HG03196 (cell line): ENCODE measurements around the gene IGSF1.
"Not testable (repeated sequence)": the region's sequence is repeated elsewhere in the genome, so short reads cannot be mapped to it uniquely, and the experiment has no call there.

ENCODE experiments used
- ATAC-seq: cut with Tn5 transposase; IDR thresholded peaks from one replicate; pipeline ENCODE4 v1.9.1; 2021; ENCODE audit not compliant: unreplicated experiment

The IGSF1 gene

DNA sequence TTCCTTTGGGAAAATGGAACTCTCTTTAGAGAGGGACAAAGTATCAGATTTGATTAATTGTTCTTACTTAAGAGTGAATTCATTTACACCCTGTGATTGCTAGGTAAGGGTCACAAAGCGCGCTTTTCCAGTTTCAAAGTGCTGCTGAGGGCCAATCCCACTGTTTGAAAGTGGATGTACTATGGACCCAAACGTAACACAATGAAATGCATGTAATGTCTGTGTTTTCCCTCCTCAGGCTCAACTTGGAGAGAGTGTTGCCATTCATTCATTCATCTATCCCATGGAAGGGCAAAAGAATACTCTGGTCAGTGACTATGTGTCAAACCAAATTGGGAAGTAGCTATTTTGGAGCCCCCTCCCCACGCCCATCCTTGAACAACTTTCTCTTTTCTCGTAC lies 16.1 kb downstream of the IGSF1 start:
- no peak for ATAC-seq

DNA sequence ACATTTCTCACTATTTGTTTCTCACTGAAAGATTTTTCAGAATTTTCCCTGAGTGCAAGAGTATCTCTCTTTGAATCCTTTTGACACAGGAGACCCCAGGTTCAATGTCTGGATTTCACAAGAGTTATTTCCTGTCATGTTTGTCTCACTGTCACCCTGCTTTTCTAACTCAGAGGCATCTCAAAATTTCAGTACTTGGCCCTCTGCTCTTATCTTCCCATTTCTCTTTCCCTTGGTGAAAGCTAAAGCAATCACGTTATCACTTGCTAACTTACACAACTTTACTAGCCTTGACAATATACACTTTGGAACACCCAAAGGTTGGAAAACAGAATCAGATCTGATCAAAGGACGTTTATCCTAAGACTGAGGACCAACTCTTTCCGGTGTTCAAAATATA lies 17.3 kb downstream of the IGSF1 start:
- no peak for ATAC-seq

DNA sequence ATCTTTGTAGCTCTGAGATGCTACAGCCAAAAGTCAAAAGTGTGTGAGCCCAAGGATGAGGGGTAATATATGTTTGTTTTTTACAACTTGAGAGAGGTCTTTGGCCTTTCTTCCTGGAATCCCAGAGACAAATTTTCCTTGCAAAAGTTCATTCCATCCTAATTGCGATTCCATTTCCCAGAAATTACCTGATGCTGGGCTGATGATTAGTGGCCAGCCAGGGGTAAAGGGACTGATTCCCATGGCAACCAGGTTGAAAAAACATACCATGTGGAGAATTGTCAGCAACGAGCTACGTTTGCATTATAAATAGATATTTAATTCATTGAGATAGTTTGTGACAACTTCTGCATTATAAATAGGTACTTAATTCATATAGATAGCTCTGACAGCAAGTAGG lies 17.8 kb downstream of the IGSF1 start:
- no peak for ATAC-seq

DNA sequence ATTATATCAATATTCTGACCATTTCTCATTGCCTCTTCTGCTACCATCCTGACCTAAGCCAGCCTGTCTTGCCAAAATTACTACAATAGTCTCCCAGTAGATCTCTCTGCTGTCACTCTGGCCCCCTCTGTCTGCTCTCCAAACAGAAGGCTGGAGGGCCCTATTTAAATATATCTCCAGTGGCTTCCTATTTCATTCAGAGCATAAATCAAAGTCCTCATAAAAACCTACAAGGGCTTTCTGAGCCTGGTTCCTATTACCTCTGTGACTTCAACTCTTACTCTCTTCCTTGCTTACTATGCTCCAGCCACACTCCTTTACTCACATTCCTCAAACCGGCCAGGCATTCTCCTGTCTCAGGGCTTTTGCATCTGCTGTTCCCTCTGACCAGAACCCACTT lies 19.0 kb downstream of the IGSF1 start:
- no peak for ATAC-seq

DNA sequence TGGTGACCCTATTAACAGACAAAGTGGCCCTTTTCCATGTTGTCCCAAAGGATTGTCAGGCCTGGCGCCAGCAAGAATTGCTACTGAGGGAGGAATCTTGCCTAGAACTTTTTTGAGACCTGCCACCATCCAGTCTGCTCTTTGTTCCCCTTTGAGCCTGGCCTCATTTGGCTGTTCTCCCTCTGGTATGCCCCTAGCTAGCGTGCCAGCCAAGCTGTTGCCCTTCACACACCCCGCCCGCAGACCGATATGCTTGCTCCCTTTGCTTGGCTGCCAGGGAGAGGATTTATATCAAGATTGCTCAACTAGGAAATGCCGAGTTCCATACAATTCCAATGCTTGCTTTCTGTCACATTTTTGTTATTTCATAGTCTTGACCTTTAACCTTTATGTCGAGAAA lies 24.4 kb downstream of the IGSF1 start:
- no peak for ATAC-seq

DNA sequence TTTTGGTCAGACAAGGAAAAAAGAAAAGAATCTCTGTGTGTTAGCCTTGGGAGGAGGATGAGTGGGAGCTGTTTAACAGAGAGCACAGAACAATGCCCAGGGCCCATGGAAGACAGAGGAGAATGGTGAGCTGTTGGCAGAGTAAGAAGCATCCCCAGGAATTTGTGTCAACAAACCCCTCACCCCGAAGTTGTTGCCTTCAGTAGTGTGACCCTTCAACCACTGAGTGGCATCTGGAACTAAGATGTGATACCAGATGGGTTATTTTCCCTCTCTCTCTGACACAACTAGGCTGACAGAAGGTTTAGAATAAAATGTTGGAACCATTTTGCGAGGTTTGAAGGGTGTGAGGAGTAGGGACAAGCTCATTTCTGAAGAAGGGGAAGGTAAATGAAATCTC lies 25.1 kb downstream of the IGSF1 start:
- ATAC-seq, result no peak

DNA sequence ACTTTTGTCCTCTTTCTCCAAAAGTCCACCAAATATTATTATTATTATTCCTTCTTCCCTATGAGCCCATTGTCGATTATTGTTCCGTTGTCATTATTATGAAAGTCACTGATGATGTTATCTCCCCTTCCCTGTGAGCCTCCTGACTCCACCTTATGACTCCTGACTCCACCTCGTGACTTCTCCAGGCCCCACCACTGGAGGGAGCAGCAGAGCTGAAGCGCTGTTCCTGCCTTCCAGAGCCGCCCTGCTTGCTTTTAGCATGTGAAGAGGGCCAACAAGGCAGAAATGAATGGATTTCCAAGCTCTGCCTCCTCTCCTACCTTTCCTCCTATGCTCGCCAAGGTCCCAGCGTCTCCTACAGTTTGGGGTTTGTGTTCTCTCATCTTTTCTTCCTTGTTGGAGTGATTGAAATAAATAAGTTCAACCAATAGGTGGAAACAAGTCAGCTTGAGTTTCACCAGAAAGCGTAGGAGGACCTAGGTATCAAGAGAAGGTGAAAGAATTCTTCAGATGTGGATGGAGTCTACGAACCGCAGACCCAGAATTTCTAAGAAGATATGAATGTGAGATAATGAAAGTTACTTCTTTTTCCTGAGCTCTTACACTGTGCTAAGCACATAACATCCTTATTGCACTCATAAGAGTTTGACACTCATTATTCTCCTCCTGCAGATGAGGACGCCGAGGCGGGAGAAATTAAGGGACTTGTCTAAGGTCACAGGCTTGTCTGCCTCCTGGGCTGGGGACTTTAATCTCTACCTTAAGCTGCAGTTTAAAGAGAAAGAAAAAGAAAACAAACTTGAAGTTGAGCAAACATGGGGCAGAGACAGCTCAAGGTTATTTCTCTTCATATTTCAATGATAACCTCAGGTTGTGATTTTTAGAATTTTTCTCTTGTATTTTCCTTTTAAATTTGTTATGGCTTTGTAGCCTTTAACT lies 26.1 kb downstream of the IGSF1 start:
- ATAC-seq, result no peak

DNA sequence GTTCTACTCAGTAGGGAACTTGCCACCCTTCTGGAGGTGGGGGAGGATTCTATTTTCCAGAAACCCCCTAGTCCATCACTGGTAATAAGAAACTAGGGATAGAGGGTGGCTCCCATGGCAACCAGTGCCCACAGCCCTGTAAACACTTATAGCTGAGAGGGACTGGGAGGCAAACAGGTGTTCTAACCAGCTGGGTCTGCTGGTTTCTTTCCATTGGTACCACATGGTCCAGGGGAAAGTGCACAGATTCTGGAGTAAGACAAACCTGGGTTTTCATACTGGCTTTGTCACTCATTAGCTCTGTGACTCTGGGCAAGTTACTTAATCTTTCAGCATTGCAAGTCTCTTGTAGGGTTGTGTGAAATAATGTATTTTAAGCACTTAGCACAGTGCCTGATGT lies 26.9 kb downstream of the IGSF1 start:
- no peak for ATAC-seq

DNA sequence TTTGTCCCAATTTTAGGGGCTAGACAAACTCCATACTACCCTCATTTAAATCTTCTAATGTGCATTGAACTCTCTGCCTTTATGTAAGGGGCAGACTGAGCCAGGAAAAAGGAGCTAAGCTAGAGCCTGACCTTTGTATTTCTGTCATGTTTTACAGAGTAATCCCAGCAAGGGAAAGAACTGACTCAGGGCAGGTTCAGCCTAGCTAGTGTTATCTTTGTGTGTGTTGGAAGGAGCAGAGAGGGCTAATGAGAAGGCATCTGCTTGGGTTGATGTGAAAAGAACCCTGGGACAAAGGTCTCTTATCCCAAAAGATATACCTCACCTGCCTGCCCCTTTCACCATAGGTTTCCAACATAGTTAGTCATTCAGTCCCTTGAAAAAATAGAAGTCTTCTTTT lies 31.7 kb downstream of the IGSF1 start:
- ATAC-seq, result no peak

- not testable (repeated sequence) for ATAC-seq
These were observed 37.9 kb downstream of the IGSF1 start for GRCh38 chrX:131250984-131251738.

DNA sequence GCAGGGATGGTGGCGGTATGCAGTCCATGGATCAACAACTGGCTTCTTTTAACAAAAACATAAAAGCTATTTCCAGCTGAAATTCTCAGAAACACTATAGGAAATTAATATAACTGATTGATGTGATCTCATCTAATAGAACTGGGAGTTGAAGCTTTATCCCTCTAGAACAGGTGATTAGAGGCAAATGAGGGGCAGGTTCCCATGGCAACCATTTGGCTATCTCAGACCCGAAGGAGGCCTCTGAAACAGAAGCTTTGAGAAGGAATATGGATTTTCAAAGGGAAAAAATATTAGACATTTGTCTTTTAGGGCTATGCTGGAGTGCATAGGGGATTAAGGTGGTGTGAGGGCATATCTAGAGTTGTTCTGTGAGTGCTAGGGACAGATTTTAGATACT lies 50.0 kb downstream of the IGSF1 start:
- no peak for ATAC-seq

- ATAC-seq, result no peak
These were observed 51.7 kb downstream of the IGSF1 start for GRCh38 chrX:131237363-131237762.

DNA sequence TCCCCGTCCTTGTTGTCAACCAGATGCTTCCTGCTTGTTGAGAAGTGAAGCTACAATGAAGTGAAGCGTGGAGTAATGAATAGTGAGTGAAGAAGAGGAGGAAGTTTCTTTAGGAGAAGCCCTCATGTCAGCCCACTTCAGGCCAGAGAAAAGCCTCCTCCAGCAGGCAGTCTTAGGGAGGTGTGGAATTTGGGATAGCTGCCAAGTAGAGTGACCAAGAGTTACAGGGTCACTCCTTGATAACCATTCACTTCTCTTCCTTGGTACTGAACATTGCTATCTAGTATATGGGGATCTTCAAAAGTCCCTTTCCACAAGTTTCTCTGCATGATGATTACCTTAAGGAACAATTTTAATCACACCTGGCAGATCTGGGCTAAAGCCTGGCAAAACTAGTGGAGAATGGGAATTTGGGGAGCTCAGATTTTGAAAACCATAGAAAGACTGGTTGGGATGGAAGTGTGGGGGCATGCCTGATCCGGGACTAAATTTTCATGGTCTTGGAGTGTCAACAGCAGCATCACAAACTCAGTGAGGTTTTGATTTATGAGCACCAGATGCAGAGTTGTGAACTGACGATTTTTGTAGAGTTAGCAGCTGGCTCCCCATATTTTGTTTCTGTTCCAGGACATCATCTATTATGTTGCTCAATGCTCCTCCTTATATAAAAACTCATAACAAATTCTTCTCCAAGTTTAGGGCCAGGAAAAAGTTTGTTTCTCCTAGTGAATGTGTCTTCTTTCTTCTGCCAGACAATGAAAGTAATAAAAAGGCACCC lies 53.1 kb downstream of the IGSF1 start:
- ATAC-seq, result no peak

- ATAC-seq, result no peak
These were observed 61.5 kb downstream of the IGSF1 start for GRCh38 chrX:131227608-131228007.

DNA sequence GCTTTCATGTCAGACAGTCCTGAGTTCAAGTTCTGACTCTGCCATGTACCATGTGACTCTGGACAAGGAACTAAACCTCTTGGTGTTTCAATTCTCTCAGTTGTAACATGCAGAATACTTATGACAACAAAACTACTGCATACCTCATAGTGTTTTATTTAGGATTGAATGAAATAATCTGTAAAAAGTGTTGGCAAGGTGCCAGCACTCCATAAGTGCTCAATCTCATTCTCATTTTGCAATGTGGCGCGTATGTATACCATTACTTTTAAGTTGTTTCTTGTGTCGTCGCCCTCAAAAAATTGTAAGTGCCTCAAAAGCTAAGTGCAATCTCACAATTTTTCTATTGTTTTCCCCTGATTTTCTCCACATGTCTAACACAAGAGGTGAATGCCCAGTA lies 62.5 kb downstream of the IGSF1 start:
- ATAC-seq, result no peak

- no peak for ATAC-seq
These were observed 64.0 kb downstream of the IGSF1 start for GRCh38 chrX:131225078-131225477.
